MG63 (cell line): Measurements from ENCODE around the gene FAM156A. TPM values are rescaled to one million over a fixed set of nuclear protein-coding genes. Genes with fewer than 3 reads are reported as not detected.
A peak's percentile ranks its signal among the peaks of the same experiment; 100 is the strongest.
"Not testable (repeated sequence)": the region's sequence is repeated elsewhere in the genome, so short reads cannot be mapped to it uniquely, and the experiment has no call there.

Experiments used
- DNase-seq: peaks from one replicate; pipeline ENCODE4 v3.0.0-alpha.2; 2020
- H3K27me3 ChIP-seq: fragments of 250-450 bp; sonication (Bioruptor Pico); 2 replicates; pipeline ENCODE4 v1.5.1; 2020; ENCODE audit warnings: mild to moderate bottlenecking, moderate library complexity
- H3K36me3 ChIP-seq: fragments of 250-450 bp; sonication (Bioruptor Pico); 2 replicates; pipeline ENCODE4 v1.5.1; 2020; ENCODE audit warnings: mild to moderate bottlenecking, moderate library complexity
- H3K4me3 ChIP-seq: fragments of 250-450 bp; sonication (Bioruptor Pico); 2 replicates; pipeline ENCODE4 v1.5.1; 2020; ENCODE audit warnings: mild to moderate bottlenecking, moderate library complexity
- H3K9me3 ChIP-seq: fragments of 250-450 bp; sonication (Bioruptor Pico); 2 replicates; pipeline ENCODE4 v1.5.1; 2020; ENCODE audit warnings: mild to moderate bottlenecking, moderate library complexity
- total RNA-seq: library from RNA; depleted of rRNA; stranded (reverse); fragments of >200 nt; shearing (Covaris generic); gene quantifications from 2 replicates; pipeline ENCODE4 v1.2.3, GENCODE V29; 2014; ENCODE audit warnings: low replicate concordance

The FAM156A gene
- total RNA-seq, 1 experiment from 2014 or later = 2.1 TPM

DNA sequence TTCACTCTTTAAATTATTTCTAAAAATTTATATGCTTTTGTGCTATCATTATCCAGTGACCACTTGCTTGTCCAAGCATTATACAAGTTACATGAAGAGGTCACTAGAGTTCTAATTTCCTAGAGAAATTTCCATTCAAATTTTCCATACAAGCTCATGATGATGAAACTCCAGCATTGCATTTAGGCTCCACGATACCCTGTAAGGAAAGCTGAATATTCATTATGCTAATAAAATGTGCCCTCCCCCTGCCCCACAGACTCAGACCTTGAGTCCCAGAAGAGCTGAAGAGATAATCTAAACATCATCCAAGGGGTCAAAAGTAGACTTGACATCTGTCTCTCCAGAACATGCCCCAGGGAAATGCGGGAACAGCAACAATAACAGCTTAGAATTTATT lies 19.6 kb upstream of the FAM156A start:
- Histone ChIP-seq H3K36me3 (no peaks in the 10 kb centered on the region), H3K27me3 (no peaks in the 10 kb centered on the region), H3K9me3 (no peaks in the 10 kb centered on the region), H3K4me3 (no peak overlapping the region)
- DNase-seq = no peak

DNA sequence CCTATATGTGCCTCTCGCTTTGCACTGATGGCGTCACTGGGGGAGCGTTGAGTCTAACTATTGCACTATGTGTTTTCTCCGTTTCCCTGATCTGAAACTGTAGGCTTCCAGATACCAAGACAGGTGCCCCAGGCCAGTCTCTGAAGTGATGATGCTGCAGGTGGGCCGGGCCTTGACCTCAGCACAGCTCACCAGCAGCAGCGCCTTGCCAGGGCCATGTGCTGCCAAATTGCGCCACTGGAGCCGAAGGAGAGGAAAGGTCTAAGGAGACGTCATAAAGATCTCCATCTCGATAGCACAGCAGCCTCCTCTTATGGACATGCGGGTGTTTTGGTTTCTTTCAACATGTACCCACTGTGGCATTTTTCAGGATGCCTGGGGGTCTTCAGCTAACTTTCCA lies 17.3 kb upstream of the FAM156A start:
- H3K4me3 ChIP-seq, DNase-seq, H3K36me3 ChIP-seq, H3K27me3 ChIP-seq, H3K9me3 ChIP-seq: not testable (repeated sequence)

- H3K27me3 ChIP-seq, H3K9me3 ChIP-seq, DNase-seq, H3K36me3 ChIP-seq, H3K4me3 ChIP-seq: not testable (repeated sequence)
Measured at GRCh38 chrX:52974336-52974992, 16.1 kb upstream of the FAM156A start.

- not testable (repeated sequence) for H3K27me3 ChIP-seq, DNase-seq, H3K9me3 ChIP-seq, H3K4me3 ChIP-seq, H3K36me3 ChIP-seq
Measured at GRCh38 chrX:52967922-52968321, 9.6 kb upstream of the FAM156A start.

GRCh38 chrX:52966993-52967738 lies 8.8 kb upstream of the FAM156A start:
- not testable (repeated sequence) for H3K9me3 ChIP-seq, DNase-seq, H3K36me3 ChIP-seq

GRCh38 chrX:52958961-52959360 lies 643 bp upstream of the FAM156A start:
- DNase-seq, H3K27me3 ChIP-seq, H3K36me3 ChIP-seq, H3K9me3 ChIP-seq, H3K4me3 ChIP-seq: not testable (repeated sequence)

More at GRCh38 chrX:52966993-52967738, 8.8 kb upstream of the FAM156A start:
- not testable (repeated sequence) for H3K4me3 ChIP-seq, H3K27me3 ChIP-seq

GRCh38 chrX:52949884-52950283 lies 8.4 kb downstream of the FAM156A start:
- not testable (repeated sequence) for H3K9me3 ChIP-seq, H3K4me3 ChIP-seq, H3K36me3 ChIP-seq, DNase-seq, H3K27me3 ChIP-seq

DNA sequence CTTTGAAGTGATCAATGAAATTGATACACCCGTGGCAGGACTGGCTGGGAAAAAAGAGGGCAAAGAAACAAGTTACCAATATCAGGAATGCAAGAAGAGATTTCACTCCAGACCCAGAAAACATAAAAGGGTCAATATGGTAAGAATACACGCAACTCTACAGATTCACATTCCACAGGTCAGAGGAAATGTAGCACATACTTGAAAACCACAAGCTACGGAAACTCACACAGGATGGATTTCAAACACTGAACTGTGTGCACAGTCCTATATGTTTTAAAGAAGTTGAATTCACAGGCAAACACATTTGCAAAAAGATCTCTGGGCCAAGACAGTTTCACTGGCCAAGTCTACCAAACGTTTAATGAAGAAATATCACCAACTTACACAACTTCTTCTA lies 9.0 kb downstream of the FAM156A start:
- DNase-seq, H3K9me3 ChIP-seq, H3K27me3 ChIP-seq, H3K36me3 ChIP-seq, H3K4me3 ChIP-seq: not testable (repeated sequence)

- H3K9me3 ChIP-seq, H3K27me3 ChIP-seq, H3K36me3 ChIP-seq, DNase-seq, H3K4me3 ChIP-seq: not testable (repeated sequence)
Measured at GRCh38 chrX:52948265-52948664, 10.1 kb downstream of the FAM156A start.

GRCh38 chrX:52947501-52947900 lies 10.8 kb downstream of the FAM156A start:
- not testable (repeated sequence) for H3K9me3 ChIP-seq, DNase-seq, H3K4me3 ChIP-seq, H3K27me3 ChIP-seq, H3K36me3 ChIP-seq

GRCh38 chrX:52945838-52946494 lies 12.4 kb downstream of the FAM156A start:
- not testable (repeated sequence) for H3K36me3 ChIP-seq, DNase-seq, H3K27me3 ChIP-seq, H3K9me3 ChIP-seq, H3K4me3 ChIP-seq

DNA sequence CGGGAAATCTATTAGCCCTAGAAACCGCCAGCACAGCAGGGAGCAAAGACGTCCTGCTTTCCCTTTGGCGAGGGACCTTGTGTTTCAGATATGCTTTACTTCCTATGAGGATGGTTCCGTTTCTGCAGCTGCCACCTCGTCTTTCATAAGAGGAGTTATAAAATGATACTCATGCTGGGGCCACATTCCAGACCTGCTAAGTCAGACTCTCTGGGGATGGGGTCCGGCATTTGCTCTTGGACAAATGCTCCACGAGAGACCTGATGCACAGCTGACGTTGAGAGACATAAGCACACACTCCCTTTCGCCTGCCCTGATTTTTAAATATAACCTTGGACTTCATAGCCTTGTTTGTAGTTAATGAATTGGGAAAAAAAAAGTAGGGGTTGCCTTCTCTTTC lies 16.6 kb downstream of the FAM156A start:
- H3K9me3 ChIP-seq, H3K36me3 ChIP-seq, DNase-seq, H3K27me3 ChIP-seq, H3K4me3 ChIP-seq: not testable (repeated sequence)

GRCh38 chrX:52940704-52941103 lies 17.6 kb downstream of the FAM156A start:
- not testable (repeated sequence) for H3K27me3 ChIP-seq, H3K9me3 ChIP-seq, DNase-seq, H3K4me3 ChIP-seq, H3K36me3 ChIP-seq

DNA sequence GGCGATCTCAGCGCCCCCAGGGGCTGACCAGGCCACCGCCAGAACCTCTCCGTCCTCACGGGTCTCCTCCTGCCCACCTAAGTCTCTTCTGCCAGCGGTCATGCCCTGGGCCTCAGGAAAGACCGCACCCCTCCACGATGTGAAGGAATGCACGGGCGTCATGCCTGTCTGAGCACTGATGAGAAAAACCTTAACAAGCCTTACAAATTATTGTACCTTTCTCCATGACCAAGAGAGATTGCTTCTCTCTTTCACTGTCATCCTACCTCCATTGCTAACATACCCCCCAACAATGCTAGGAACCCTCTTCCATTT lies 22.9 kb downstream of the FAM156A start:
- not testable (repeated sequence) for H3K27me3 ChIP-seq, H3K36me3 ChIP-seq, H3K9me3 ChIP-seq
- DNase-seq = peak; percentile 8
- H3K4me3 ChIP-seq = peak overlapping the region; percentile 84

GRCh38 chrX:52934704-52935469 lies 23.4 kb downstream of the FAM156A start:
- peak; percentile 91 for DNase-seq
- Histone ChIP-seq H3K36me3 (no peaks in the 10 kb centered on the region), H3K9me3 (no peaks in the 10 kb centered on the region), H3K27me3 (no peaks in the 10 kb centered on the region), H3K4me3 (peak overlapping the region; percentile 84)

GRCh38 chrX:52933976-52934703 lies 24.2 kb downstream of the FAM156A start:
- H3K4me3 ChIP-seq = peak overlapping the region; percentile 84
- DNase-seq = no peak
- H3K9me3 ChIP-seq = no peaks in the 10 kb centered on the region
- H3K27me3 ChIP-seq = no peaks in the 10 kb centered on the region
- H3K36me3 ChIP-seq = no peaks in the 10 kb centered on the region

GRCh38 chrX:52933213-52933612 lies 25.1 kb downstream of the FAM156A start:
- Histone ChIP-seq H3K36me3 (no peaks in the 10 kb centered on the region), H3K27me3 (no peaks in the 10 kb centered on the region), H3K4me3 (no peak overlapping the region), H3K9me3 (no peaks in the 10 kb centered on the region)
- no peak for DNase-seq
